Smooth muscle cell (in vitro differentiated cells): ENCODE measurements around the gene NANS. TPM values are rescaled to one million over a fixed set of nuclear protein-coding genes. Genes with fewer than 3 reads are reported as not detected.
"Not testable (repeated sequence)": the region's sequence is repeated elsewhere in the genome, so short reads cannot be mapped to it uniquely, and the experiment has no call there.

Experiments used
- DNase-seq: peaks from one replicate; lab custom pipeline; 2025; ENCODE audit not compliant: unreplicated experiment; lab: John Stamatoyannopoulos, UW
- H2AFZ ChIP-seq: fragments of 200-600 bp; sonication (generic); 2 replicates; pipeline ENCODE4 v1.6.0; 2016; ENCODE audit warnings: antibody characterized with exemption, low read depth, mild to moderate bottlenecking
- H3F3A ChIP-seq: fragments of 200-600 bp; sonication (generic); 2 replicates; pipeline ENCODE4 v1.6.0; 2017; ENCODE audit warnings: antibody characterized with exemption, low read depth
- H3K27ac ChIP-seq: fragments of 200-600 bp; sonication (generic); 2 replicates; pipeline ENCODE4 v1.5.1; 2016; ENCODE audit warnings: low read depth, mild to moderate bottlenecking
- H3K27me3 ChIP-seq: fragments of 200-600 bp; sonication (generic); 2 replicates; pipeline ENCODE4 v1.6.1; 2016; ENCODE audit warnings: low read depth, mild to moderate bottlenecking
- H3K36me3 ChIP-seq: fragments of 200-600 bp; sonication (generic); 2 replicates; pipeline ENCODE4 v1.5.1; 2016; ENCODE audit warnings: low read depth
- H3K4me1 ChIP-seq: fragments of 200-600 bp; sonication (generic); 2 replicates; pipeline ENCODE4 v1.5.1; 2016; ENCODE audit warnings: low read depth
- H3K4me2 ChIP-seq: fragments of 200-600 bp; sonication (generic); 2 replicates; pipeline ENCODE4 v1.6.0; 2016; ENCODE audit warnings: mild to moderate bottlenecking
- H3K4me3 ChIP-seq: fragments of 200-600 bp; sonication (generic); 2 replicates; pipeline ENCODE4 v1.5.1; 2016; ENCODE audit warnings: mild to moderate bottlenecking
- H3K79me2 ChIP-seq: fragments of 200-600 bp; sonication (generic); 2 replicates; pipeline ENCODE4 v1.6.0; 2016; ENCODE audit warnings: low read depth, mild to moderate bottlenecking
- H3K9ac ChIP-seq: fragments of 200-600 bp; sonication (generic); 2 replicates; pipeline ENCODE4 v1.6.0; 2016; ENCODE audit warnings: low read depth
- H3K9me3 ChIP-seq: fragments of 200-600 bp; sonication (generic); replicated peaks from 2 replicates; pipeline ENCODE4 v1.5.1; 2016; ENCODE audit warnings: low read depth
- H4K20me1 ChIP-seq: fragments of 200-600 bp; sonication (generic); 2 replicates; pipeline ENCODE4 v1.6.0; 2016; ENCODE audit warnings: low read depth
- CTCF ChIP-seq: fragments of 200-600 bp; sonication (generic); IDR thresholded peaks from 2 replicates; pipeline ENCODE4 v1.5.1; 2017; ENCODE audit warnings: borderline replicate concordance, mild to moderate bottlenecking, antibody characterized with exemption; ENCODE audit not compliant: insufficient read depth, poor library complexity, severe bottlenecking
- WGBS: methylation state at CpG from one replicate; pipeline ENCODE4 v1.1.7; 2016; ENCODE audit warnings: low lambda C conversion rate; 5-methylcytosine and 5-hydroxymethylcytosine counted together
- polyA plus RNA-seq: library from polyadenylated mRNA; unstranded; fragments of >200 nt; fragmentation: Nextera tagmentation; extraction: Ambion mirVana; gene quantifications from 2 replicates; pipeline ENCODE4 v1.2.1, GENCODE V29; 2016
- total RNA-seq: library from RNA; depleted of rRNA; stranded (reverse); fragments of >200 nt; gene quantifications from 2 replicates; pipeline ENCODE4 v1.2.3, GENCODE V29; 2014

The NANS gene
- total and polyA plus RNA-seq, 2 experiments from 2014 or later = 59.4 to 117 TPM

GRCh38 chr9:98016137-98016680 lies 40.3 kb upstream of the NANS start:
- 97% methylated on average over 4 of the region's 4 CpGs for WGBS
- no peak for TF ChIP-seq CTCF
- DNase-seq = no peak
- Histone ChIP-seq H3K36me3 (peaks cover 30% of the 10 kb centered on the region), H2AFZ (no peak overlapping the region), H3K79me2 (no peaks in the 10 kb centered on the region), H3K27me3 (no peaks in the 10 kb centered on the region), H3K4me3 (no peak overlapping the region), H3K4me1 (no peaks in the 10 kb centered on the region), H4K20me1 (no peaks in the 10 kb centered on the region), H3K4me2 (no peak overlapping the region), H3K27ac (no peak overlapping the region), H3F3A (no peaks in the 10 kb centered on the region), H3K9ac (no peak overlapping the region), H3K9me3 (no peaks in the 10 kb centered on the region)

GRCh38 chr9:98017306-98017705 lies 39.2 kb upstream of the NANS start:
- Histone ChIP-seq H3K27me3 (no peaks in the 10 kb centered on the region), H3K36me3 (peaks cover 20% of the 10 kb centered on the region), H3K79me2 (no peaks in the 10 kb centered on the region), H3K4me3 (no peak overlapping the region), H4K20me1 (no peaks in the 10 kb centered on the region), H3K9ac (no peak overlapping the region), H3K4me2 (no peak overlapping the region), H2AFZ (no peak overlapping the region), H3K9me3 (no peaks in the 10 kb centered on the region), H3F3A (no peaks in the 10 kb centered on the region), H3K27ac (no peak overlapping the region), H3K4me1 (no peaks in the 10 kb centered on the region)
- TF ChIP-seq CTCF = no peak
- DNase-seq = no peak
- 93% methylated on average over 1 of the region's 1 CpG for WGBS

- Histone ChIP-seq H4K20me1 (no peaks in the 10 kb centered on the region), H3K9ac (no peak overlapping the region), H3K79me2 (no peaks in the 10 kb centered on the region), H3K27ac (no peak overlapping the region), H2AFZ (no peak overlapping the region), H3K27me3 (no peaks in the 10 kb centered on the region), H3K36me3 (peaks cover 10% of the 10 kb centered on the region), H3K4me3 (no peak overlapping the region), H3K4me2 (no peak overlapping the region), H3F3A (no peaks in the 10 kb centered on the region), H3K4me1 (no peaks in the 10 kb centered on the region), H3K9me3 (no peaks in the 10 kb centered on the region)
- no peak for DNase-seq
- TF ChIP-seq CTCF = no peak
- WGBS = 91% methylated on average over 5 of the region's 5 CpGs
Measured at GRCh38 chr9:98018347-98018746, 38.2 kb upstream of the NANS start.

- 95% methylated on average over 4 of the region's 4 CpGs for WGBS
- H4K20me1 ChIP-seq = no peaks in the 10 kb centered on the region
- no peaks in the 10 kb centered on the region for H3K79me2 ChIP-seq
- H3K9me3 ChIP-seq = no peaks in the 10 kb centered on the region
- H3F3A ChIP-seq = no peaks in the 10 kb centered on the region
- H3K36me3 ChIP-seq = peaks cover 9% of the 10 kb centered on the region
- H3K4me1 ChIP-seq = no peaks in the 10 kb centered on the region
- no peak overlapping the region for H3K4me2 ChIP-seq
- no peaks in the 10 kb centered on the region for H3K27me3 ChIP-seq
- no peak for TF ChIP-seq CTCF
- no peak for DNase-seq
- H3K9ac ChIP-seq = no peak overlapping the region
- H2AFZ ChIP-seq = no peak overlapping the region
- no peak overlapping the region for H3K4me3 ChIP-seq
- H3K27ac ChIP-seq = no peak overlapping the region
Measured at GRCh38 chr9:98019098-98019497, 37.4 kb upstream of the NANS start.

DNA sequence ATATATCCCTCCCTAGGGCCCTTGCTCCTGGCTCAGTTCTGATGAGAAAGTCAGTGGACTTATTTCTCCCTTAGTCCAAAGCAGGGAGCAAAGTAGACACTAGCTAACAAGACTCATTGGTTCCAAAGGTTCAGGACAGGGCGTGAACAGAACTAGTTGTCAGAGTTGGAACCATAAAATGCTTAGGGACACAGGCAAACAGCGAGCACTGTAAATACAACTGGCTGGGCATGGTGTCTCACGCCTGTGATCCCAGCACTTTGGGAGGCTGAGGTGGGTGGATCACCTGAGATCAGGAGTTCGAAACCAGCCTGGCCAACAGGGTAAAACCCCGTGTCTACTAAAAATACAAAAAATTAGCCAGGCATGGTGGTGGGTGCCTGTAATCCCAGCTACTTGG lies 36.7 kb upstream of the NANS start:
- H3K27me3 ChIP-seq, H3K9ac ChIP-seq, H3K9me3 ChIP-seq, H3K4me2 ChIP-seq, H2AFZ ChIP-seq, H3K36me3 ChIP-seq, H3K4me3 ChIP-seq, DNase-seq, H3K4me1 ChIP-seq, H3F3A ChIP-seq, H4K20me1 ChIP-seq, H3K27ac ChIP-seq, H3K79me2 ChIP-seq: not testable (repeated sequence)
- WGBS = 98% methylated on average over 5 of the region's 5 CpGs
